ENCODE measurements around the gene LZTR1.

GRCh38 chr22:21041937-21042336 is 59.8 kb downstream of the LZTR1 start:
- TF ChIP-seq CTCF (IDR thresholded peaks at IDR 0.05; ENCODE audit: extremely low read depth in 1 of 2, insufficient read depth in 1 of 2, low read depth in 1 of 2, low read length in 2 of 2) (no peak), MAX (IDR thresholded peaks at IDR 0.05; ENCODE audit: insufficient read depth, insufficient read length) (no peak), POLR2A (IDR thresholded peaks at IDR 0.05; ENCODE audit: low read depth, low read length) (no peak), EZH2 (IDR thresholded peaks at IDR 0.05; ENCODE audit: borderline replicate concordance, low read depth, low read length, severe bottlenecking) (no peak)

All from endothelial cell of umbilical vein (primary cell).